HepG2 (cell line): Measurements from ENCODE around the gene PPP2R5B. TPM values are rescaled to one million over a fixed set of nuclear protein-coding genes. Genes with fewer than 3 reads are reported as not detected.
A peak's percentile ranks its signal among the peaks of the same experiment; 100 is the strongest.

ENCODE experiments used
- CHCHD3 ChIP-seq: sonication (generic); formaldehyde crosslinking; IDR thresholded peaks from 2 replicates; pipeline ENCODE4 v1.8.0; 2022; ENCODE audit warnings: mild to moderate bottlenecking, missing genetic modification reagents, moderate library complexity
- ETV6 ChIP-seq: sonication (generic); formaldehyde crosslinking; conservative IDR thresholded peaks from 2 replicates; pipeline ENCODE4 v1.4.0; 2020; ENCODE audit warnings: missing genetic modification reagents
- FOXJ3 ChIP-seq: sonication (generic); formaldehyde crosslinking; IDR thresholded peaks from 2 replicates; pipeline ENCODE4 v1.4.0; 2020; ENCODE audit warnings: missing genetic modification reagents, mild to moderate bottlenecking, borderline replicate concordance
- GATAD2A ChIP-seq: IDR thresholded peaks from 2 replicates; pipeline ENCODE4 v1.6.1; 2016
- GTF3A ChIP-seq: sonication (generic); formaldehyde crosslinking; conservative IDR thresholded peaks from 2 replicates; pipeline ENCODE4 v1.4.0; 2020; ENCODE audit warnings: mild to moderate bottlenecking, missing genetic modification reagents
- HIVEP1 ChIP-seq: sonication (generic); formaldehyde crosslinking; IDR thresholded peaks from 2 replicates; pipeline ENCODE4 v1.4.0; 2020; ENCODE audit warnings: mild to moderate bottlenecking, missing genetic modification reagents
- HOXA7 ChIP-seq: sonication (generic); formaldehyde crosslinking; IDR thresholded peaks from 2 replicates; pipeline ENCODE4 v1.8.1; 2022; ENCODE audit warnings: mild to moderate bottlenecking, missing genetic modification reagents, moderate library complexity
- PHF21A ChIP-seq: sonication (generic); formaldehyde crosslinking; IDR thresholded peaks from 2 replicates; pipeline ENCODE4 v1.5.0; 2020; ENCODE audit warnings: mild to moderate bottlenecking, missing genetic modification reagents
- RARA ChIP-seq: IDR thresholded peaks from 2 replicates; pipeline ENCODE4 v1.6.1; 2016; ENCODE audit warnings: missing genetic modification reagents, missing compliant biosample characterization
- RBAK ChIP-seq: sonication (generic); formaldehyde crosslinking; IDR thresholded peaks from 2 replicates; pipeline ENCODE4 v1.5.1; 2020; ENCODE audit warnings: mild to moderate bottlenecking, missing genetic modification reagents
- SRSF9 ChIP-seq: fragments of 200-400 bp; formaldehyde crosslinking; IDR thresholded peaks from 2 replicates; pipeline ENCODE4 v1.6.1; 2018; ENCODE audit warnings: borderline replicate concordance, mild to moderate bottlenecking, low read depth, low read length; ENCODE audit not compliant: insufficient read depth, poor library complexity, severe bottlenecking
- ZBTB42 ChIP-seq: sonication (generic); formaldehyde crosslinking; IDR thresholded peaks from 2 replicates; pipeline ENCODE4 v1.5.0; 2020; ENCODE audit warnings: mild to moderate bottlenecking, missing genetic modification reagents
- ZNF180 ChIP-seq: sonication (generic); formaldehyde crosslinking; IDR thresholded peaks from 2 replicates; pipeline ENCODE4 v1.4.0; 2020; ENCODE audit warnings: low read depth, missing genetic modification reagents, borderline replicate concordance
- ZNF224 ChIP-seq: sonication (generic); formaldehyde crosslinking; IDR thresholded peaks from 2 replicates; pipeline ENCODE4 v1.5.0; 2020; ENCODE audit warnings: mild to moderate bottlenecking, missing genetic modification reagents
- ZNF549 ChIP-seq: sonication (generic); formaldehyde crosslinking; IDR thresholded peaks from 2 replicates; pipeline ENCODE4 v1.5.0; 2020; ENCODE audit warnings: missing genetic modification reagents
- ZNF616 ChIP-seq: sonication (generic); formaldehyde crosslinking; IDR thresholded peaks from 2 replicates; pipeline ENCODE4 v1.5.0; 2020; ENCODE audit warnings: low read depth, mild to moderate bottlenecking, missing genetic modification reagents
- ZNF788 ChIP-seq: sonication (generic); formaldehyde crosslinking; IDR thresholded peaks from 2 replicates; pipeline ENCODE4 v1.5.0; 2020; ENCODE audit warnings: mild to moderate bottlenecking, missing genetic modification reagents, borderline replicate concordance
- ZNF790 ChIP-seq: sonication (generic); formaldehyde crosslinking; IDR thresholded peaks from 2 replicates; pipeline ENCODE4 v1.8.0; 2022; ENCODE audit warnings: missing genetic modification reagents, mild to moderate bottlenecking, borderline replicate concordance
- polyA plus RNA-seq, 8 experiments: library from polyadenylated mRNA; depleted of rRNA in 3 of 8; stranded (reverse) in 7 of 8; unstranded in 1 of 8; fragments of >200 nt; fragmentation: Illumina TruSeq in 4 of 8; extraction: Trizol in 4 of 8; gene quantifications; 2 replicates each; pipeline versions ENCODE4 v1.2.1 to v1.2.3, GENCODE V29; 2011 to 2016; ENCODE audit warnings: low read depth in 4 of 8, missing spikeins in 1 of 8, mixed read lengths in 1 of 8; ENCODE audit not compliant: insufficient read depth in 1 of 8
- total RNA-seq, 5 experiments: library from RNA; depleted of rRNA; stranded (reverse); fragments of >200 nt; fragmentation: Illumina TruSeq; extraction: Trizol; gene quantifications; 2 replicates each; pipeline ENCODE4 v1.2.3, GENCODE V29; 2016; ENCODE audit warnings: low read depth in 1 of 5
- TF ChIP-seq, protein P1 (sequence below): sonication (generic); formaldehyde crosslinking; IDR thresholded peaks from 2 replicates; pipeline ENCODE4 v1.5.0; 2020; ENCODE audit warnings: missing genetic modification reagents
- TF ChIP-seq, protein P2 (sequence below): sonication (generic); formaldehyde crosslinking; IDR thresholded peaks from 2 replicates; pipeline ENCODE4 v1.4.0; 2020; ENCODE audit warnings: missing genetic modification reagents
- TF ChIP-seq, protein P3 (sequence below): sonication (generic); formaldehyde crosslinking; IDR thresholded peaks from 2 replicates; pipeline ENCODE4 v1.4.0; 2020; ENCODE audit warnings: missing genetic modification reagents, borderline replicate concordance
- TF ChIP-seq, protein P4 (sequence below): sonication (generic); formaldehyde crosslinking; IDR thresholded peaks from 2 replicates; pipeline ENCODE4 v1.4.0; 2020; ENCODE audit warnings: mild to moderate bottlenecking, missing genetic modification reagents
- TF ChIP-seq, protein P5 (sequence below): sonication (generic); formaldehyde crosslinking; conservative IDR thresholded peaks from 2 replicates; pipeline ENCODE4 v1.5.0; 2020; ENCODE audit warnings: missing genetic modification reagents

Gene PPP2R5B
- total and polyA plus RNA-seq, 2 of the 13 experiments (the other 11 are each of a cell fraction or from before 2014, with no cell fraction given), result 2.3 to 8.3 TPM

DNA sequence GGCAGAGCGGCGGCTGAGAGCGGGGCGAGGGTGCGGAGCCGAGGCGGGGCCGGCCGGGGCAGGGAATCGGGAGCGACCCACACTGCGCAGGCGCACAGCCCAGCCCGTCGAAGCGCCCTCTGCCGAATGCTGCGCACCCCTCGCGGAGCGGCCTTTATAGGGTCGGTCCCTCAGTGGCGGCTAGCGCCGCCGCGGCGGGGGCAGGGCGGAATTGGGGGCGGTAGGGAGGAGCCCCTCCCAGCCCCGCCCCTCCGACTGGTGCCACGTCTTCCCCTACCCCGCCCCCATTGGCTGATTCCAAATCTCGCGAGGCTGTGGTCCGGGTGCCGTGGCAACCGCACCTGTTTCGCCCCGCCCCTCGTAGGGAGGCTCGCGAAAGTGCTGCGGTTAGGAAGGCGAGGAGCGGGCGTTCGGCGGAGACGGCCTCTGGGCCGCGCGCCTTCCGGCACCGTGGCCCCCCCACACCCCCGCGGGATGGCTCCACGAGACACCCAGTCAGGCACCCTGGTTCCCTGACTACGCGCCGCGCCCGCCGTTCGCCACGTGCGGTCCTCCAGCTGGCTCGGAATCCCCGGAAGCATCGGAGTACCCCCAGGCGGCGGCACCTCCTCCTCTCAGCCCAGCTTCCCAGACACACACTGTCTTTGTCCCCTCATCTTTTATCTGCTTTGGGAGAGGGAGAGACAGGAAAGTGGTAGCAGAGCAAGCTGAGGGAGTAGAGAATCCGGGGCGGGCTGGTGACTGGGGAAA is 45.8 kb upstream of the PPP2R5B start, which contains the start of gene EHD1 (continued):
- TF ChIP-seq, protein P1, sequence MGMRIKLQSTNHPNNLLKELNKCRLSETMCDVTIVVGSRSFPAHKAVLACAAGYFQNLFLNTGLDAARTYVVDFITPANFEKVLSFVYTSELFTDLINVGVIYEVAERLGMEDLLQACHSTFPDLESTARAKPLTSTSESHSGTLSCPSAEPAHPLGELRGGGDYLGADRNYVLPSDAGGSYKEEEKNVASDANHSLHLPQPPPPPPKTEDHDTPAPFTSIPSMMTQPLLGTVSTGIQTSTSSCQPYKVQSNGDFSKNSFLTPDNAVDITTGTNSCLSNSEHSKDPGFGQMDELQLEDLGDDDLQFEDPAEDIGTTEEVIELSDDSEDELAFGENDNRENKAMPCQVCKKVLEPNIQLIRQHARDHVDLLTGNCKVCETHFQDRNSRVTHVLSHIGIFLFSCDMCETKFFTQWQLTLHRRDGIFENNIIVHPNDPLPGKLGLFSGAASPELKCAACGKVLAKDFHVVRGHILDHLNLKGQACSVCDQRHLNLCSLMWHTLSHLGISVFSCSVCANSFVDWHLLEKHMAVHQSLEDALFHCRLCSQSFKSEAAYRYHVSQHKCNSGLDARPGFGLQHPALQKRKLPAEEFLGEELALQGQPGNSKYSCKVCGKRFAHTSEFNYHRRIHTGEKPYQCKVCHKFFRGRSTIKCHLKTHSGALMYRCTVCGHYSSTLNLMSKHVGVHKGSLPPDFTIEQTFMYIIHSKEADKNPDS, result no peak
- TF ChIP-seq ETV6 (CRISPR knock-in tag) (no peak), HIVEP1 (CRISPR knock-in tag) (peak; percentile 92), ZBTB42 (CRISPR knock-in tag) (no peak), GATAD2A (CRISPR knock-in tag) (0 out of 2 replicates have a peak, but pooled peaks have one; percentile 9), ZNF180 (CRISPR knock-in tag) (no peak), SRSF9 (no peak), RBAK (CRISPR knock-in tag) (no peak), CHCHD3 (CRISPR knock-in tag) (no peak), ZNF549 (CRISPR knock-in tag) (no peak), RARA (CRISPR knock-in tag) (no peak; the same call in 1 of the 2 replicates), ZNF790 (CRISPR knock-in tag) (peak; percentile 90; the same call in 1 of the 2 replicates), ZNF788 (CRISPR knock-in tag) (no peak; the same call in 1 of the 2 replicates), GTF3A (0 out of 2 replicates have a peak, but pooled peaks have one; percentile 30), FOXJ3 (CRISPR knock-in tag) (0 out of 2 replicates have a peak, but pooled peaks have one; percentile 24), ZNF224 (CRISPR knock-in tag) (peak; percentile 73; the same call in 1 of the 2 replicates), PHF21A (peak; percentile 48; the same call in 1 of the 2 replicates), HOXA7 (CRISPR knock-in tag) (no peak), ZNF616 (CRISPR knock-in tag) (no peak)
- TF ChIP-seq, protein P2, sequence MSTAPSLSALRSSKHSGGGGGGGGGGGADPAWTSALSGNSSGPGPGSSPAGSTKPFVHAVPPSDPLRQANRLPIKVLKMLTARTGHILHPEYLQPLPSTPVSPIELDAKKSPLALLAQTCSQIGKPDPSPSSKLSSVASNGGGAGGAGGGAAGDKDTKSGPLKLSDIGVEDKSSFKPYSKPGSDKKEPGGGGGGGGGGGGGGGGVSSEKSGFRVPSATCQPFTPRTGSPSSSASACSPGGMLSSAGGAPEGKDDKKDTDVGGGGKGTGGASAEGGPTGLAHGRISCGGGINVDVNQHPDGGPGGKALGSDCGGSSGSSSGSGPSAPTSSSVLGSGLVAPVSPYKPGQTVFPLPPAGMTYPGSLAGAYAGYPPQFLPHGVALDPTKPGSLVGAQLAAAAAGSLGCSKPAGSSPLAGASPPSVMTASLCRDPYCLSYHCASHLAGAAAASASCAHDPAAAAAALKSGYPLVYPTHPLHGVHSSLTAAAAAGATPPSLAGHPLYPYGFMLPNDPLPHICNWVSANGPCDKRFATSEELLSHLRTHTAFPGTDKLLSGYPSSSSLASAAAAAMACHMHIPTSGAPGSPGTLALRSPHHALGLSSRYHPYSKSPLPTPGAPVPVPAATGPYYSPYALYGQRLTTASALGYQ (CRISPR knock-in tag), result no peak; the same call in 1 of the 2 replicates
- TF ChIP-seq, protein P3, sequence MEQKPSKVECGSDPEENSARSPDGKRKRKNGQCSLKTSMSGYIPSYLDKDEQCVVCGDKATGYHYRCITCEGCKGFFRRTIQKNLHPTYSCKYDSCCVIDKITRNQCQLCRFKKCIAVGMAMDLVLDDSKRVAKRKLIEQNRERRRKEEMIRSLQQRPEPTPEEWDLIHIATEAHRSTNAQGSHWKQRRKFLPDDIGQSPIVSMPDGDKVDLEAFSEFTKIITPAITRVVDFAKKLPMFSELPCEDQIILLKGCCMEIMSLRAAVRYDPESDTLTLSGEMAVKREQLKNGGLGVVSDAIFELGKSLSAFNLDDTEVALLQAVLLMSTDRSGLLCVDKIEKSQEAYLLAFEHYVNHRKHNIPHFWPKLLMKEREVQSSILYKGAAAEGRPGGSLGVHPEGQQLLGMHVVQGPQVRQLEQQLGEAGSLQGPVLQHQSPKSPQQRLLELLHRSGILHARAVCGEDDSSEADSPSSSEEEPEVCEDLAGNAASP (CRISPR knock-in tag), result no peak
- TF ChIP-seq, protein P4, sequence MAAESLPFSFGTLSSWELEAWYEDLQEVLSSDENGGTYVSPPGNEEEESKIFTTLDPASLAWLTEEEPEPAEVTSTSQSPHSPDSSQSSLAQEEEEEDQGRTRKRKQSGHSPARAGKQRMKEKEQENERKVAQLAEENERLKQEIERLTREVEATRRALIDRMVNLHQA (CRISPR knock-in tag), result no peak
- TF ChIP-seq, protein P5, sequence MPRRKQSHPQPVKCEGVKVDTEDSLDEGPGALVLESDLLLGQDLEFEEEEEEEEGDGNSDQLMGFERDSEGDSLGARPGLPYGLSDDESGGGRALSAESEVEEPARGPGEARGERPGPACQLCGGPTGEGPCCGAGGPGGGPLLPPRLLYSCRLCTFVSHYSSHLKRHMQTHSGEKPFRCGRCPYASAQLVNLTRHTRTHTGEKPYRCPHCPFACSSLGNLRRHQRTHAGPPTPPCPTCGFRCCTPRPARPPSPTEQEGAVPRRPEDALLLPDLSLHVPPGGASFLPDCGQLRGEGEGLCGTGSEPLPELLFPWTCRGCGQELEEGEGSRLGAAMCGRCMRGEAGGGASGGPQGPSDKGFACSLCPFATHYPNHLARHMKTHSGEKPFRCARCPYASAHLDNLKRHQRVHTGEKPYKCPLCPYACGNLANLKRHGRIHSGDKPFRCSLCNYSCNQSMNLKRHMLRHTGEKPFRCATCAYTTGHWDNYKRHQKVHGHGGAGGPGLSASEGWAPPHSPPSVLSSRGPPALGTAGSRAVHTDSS, result no peak
